Upper lobe of right lung (tissue), 1 donor: ENCODE measurements around the gene ID2. TPM values are rescaled to one million over a fixed set of nuclear protein-coding genes. Genes with fewer than 3 reads are reported as not detected.

Source experiments
- ATAC-seq: fragments of 200-7000 bp; cut with Tn5 transposase; one replicate; pipeline ENCODE4 v1.9.1; 2020; ENCODE audit warnings: mild to moderate bottlenecking, moderate library complexity
- DNase-seq: peaks from one replicate; pipeline ENCODE4 v3.0.0-alpha.2; 2020
- H3K27ac ChIP-seq: fragments of 200-600 bp; one replicate; pipeline ENCODE4 v1.8.0; 2022
- H3K27me3 ChIP-seq: fragments of 200-600 bp; one replicate; pipeline ENCODE4 v1.8.0; 2022; ENCODE audit warnings: mild to moderate bottlenecking
- H3K36me3 ChIP-seq: fragments of 200-600 bp; one replicate; pipeline ENCODE4 v1.8.0; 2022
- H3K4me1 ChIP-seq: fragments of 200-600 bp; one replicate; pipeline ENCODE4 v1.8.0; 2022
- H3K4me3 ChIP-seq: fragments of 200-600 bp; one replicate; pipeline ENCODE4 v1.8.0; 2022; ENCODE audit warnings: mild to moderate bottlenecking
- H3K9me3 ChIP-seq: fragments of 200-600 bp; one replicate; pipeline ENCODE4 v1.8.0; 2022
- intact Hi-C: fragments of 100-400 bp; cut with DNase I; formaldehyde crosslinking; loops from one replicate; pipeline ENCODE4 v1.11.0; 2022
- total RNA-seq: library from RNA; stranded (reverse); fragmentation: NEBNext Ultra II Directional; extraction: Animal tissue kit (Norgen Biotek cat#: 25700); gene quantifications from one replicate; pipeline ENCODE4 v1.2.1, GENCODE V29; 2021
- TF ChIP-seq, protein P1 (sequence below): fragments of 200-600 bp; IDR thresholded peaks from one replicate; pipeline ENCODE4 v1.8.0; 2022; ENCODE audit warnings: antibody characterized with exemption
- donor health status: DM: no; HTN: yes; CAD: no; lungs with severe emphysema.

The ID2 gene
- total RNA-seq, 1 donor from 2014 or later: 99.5 TPM

- no peaks in the 10 kb centered on the region for H3K36me3 ChIP-seq
- no peak for ATAC-seq
- intact Hi-C loops: no loop called here
- TF ChIP-seq, protein P1, sequence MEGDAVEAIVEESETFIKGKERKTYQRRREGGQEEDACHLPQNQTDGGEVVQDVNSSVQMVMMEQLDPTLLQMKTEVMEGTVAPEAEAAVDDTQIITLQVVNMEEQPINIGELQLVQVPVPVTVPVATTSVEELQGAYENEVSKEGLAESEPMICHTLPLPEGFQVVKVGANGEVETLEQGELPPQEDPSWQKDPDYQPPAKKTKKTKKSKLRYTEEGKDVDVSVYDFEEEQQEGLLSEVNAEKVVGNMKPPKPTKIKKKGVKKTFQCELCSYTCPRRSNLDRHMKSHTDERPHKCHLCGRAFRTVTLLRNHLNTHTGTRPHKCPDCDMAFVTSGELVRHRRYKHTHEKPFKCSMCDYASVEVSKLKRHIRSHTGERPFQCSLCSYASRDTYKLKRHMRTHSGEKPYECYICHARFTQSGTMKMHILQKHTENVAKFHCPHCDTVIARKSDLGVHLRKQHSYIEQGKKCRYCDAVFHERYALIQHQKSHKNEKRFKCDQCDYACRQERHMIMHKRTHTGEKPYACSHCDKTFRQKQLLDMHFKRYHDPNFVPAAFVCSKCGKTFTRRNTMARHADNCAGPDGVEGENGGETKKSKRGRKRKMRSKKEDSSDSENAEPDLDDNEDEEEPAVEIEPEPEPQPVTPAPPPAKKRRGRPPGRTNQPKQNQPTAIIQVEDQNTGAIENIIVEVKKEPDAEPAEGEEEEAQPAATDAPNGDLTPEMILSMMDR: no peak
- H3K27me3 ChIP-seq: peaks cover 5% of the 10 kb centered on the region
- H3K27ac ChIP-seq: no peak overlapping the region
- DNase-seq: no peak
- no peak overlapping the region for H3K4me3 ChIP-seq
- no peaks in the 10 kb centered on the region for H3K9me3 ChIP-seq
- H3K4me1 ChIP-seq: no peaks in the 10 kb centered on the region
Measured at GRCh38 chr2:8694737-8695136, 12.9 kb downstream of the ID2 start.

DNA sequence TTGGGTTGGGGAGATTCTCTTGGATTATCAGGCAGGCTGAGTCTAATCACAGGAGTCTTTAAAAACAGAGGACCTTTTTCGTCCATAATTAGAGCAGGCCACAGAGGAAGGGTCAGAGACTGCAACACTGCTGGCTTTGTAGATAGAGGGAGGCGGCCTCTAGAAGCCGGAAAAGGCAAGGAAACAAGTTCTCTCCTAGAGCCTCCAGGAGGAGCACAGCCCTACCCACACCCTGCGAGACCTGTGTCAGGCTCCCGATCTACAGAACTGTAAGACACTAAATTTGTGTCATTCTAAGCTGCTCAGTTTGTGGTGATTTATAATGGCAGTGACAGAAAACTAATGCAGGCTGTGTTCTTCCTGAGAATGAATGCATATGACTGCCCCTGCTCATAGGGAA, 15.3 kb downstream of the ID2 start:
- Histone ChIP-seq H3K9me3 (no peaks in the 10 kb centered on the region), H3K27ac (no peak overlapping the region), H3K36me3 (no peaks in the 10 kb centered on the region), H3K27me3 (peaks cover 5% of the 10 kb centered on the region), H3K4me3 (no peak overlapping the region), H3K4me1 (no peaks in the 10 kb centered on the region)
- intact Hi-C loops: no loop called here
- DNase-seq (no peak), ATAC-seq (no peak)
- TF ChIP-seq, protein P1: no peak

DNA sequence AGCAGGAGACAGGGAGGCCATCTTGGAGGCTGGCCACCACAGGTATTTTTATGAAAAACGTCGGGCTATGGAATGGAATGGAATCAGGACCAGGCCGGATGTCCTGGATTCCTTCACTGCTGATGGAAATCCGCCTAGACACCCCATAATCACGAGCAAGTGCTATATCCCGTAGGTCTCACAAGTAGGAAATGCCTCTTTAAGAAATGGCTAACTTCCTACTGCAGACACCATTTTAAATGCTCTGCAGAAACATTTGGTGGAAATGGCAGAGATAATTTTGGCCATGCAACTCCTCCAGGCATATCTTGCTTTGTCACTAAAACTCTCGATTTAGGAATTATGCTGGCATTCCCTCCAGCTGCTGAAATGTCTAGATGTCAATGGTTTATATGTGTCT, 18.0 kb downstream of the ID2 start:
- TF ChIP-seq, protein P1: no peak
- DNase-seq: no peak
- no peak for ATAC-seq
- H3K4me1 ChIP-seq: no peaks in the 10 kb centered on the region
- no peak overlapping the region for H3K4me3 ChIP-seq
- intact Hi-C loops: no loop called here
- no peaks in the 10 kb centered on the region for H3K9me3 ChIP-seq
- H3K27ac ChIP-seq: no peak overlapping the region
- H3K27me3 ChIP-seq: no peaks in the 10 kb centered on the region
- H3K36me3 ChIP-seq: no peaks in the 10 kb centered on the region

- TF ChIP-seq, protein P1: no peak
- no peaks in the 10 kb centered on the region for H3K27me3 ChIP-seq
- no peak overlapping the region for H3K4me3 ChIP-seq
- H3K4me1 ChIP-seq: no peaks in the 10 kb centered on the region
- intact Hi-C loops: no loop called here
- no peaks in the 10 kb centered on the region for H3K9me3 ChIP-seq
- H3K36me3 ChIP-seq: no peaks in the 10 kb centered on the region
- no peak for DNase-seq
- H3K27ac ChIP-seq: no peak overlapping the region
- ATAC-seq: no peak
Measured at GRCh38 chr2:8701681-8702379, 20.0 kb downstream of the ID2 start.

DNA sequence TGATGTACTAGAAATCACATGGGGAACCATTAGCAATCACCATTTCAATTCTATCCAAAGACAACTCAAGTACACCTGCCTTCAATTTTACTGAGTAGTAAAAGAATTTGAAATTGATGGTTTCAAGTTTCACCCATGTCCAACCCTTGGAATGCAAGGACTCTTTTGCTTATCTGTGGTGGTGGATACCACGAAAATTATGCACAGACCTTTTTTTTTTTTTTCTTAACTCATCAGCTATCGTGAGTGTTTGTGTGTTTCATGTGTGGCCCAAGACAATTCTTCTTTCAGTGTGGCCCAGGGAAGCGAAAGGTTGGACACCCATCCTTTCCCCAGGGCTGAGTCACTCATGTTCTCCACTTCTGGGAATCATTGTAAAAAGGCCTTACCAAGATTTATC, 23.1 kb downstream of the ID2 start:
- no peaks in the 10 kb centered on the region for H3K9me3 ChIP-seq
- no peak overlapping the region for H3K27ac ChIP-seq
- H3K4me3 ChIP-seq: no peak overlapping the region
- no peaks in the 10 kb centered on the region for H3K36me3 ChIP-seq
- no peaks in the 10 kb centered on the region for H3K4me1 ChIP-seq
- intact Hi-C loops: no loop called here
- DNase-seq: no peak
- no peaks in the 10 kb centered on the region for H3K27me3 ChIP-seq
- TF ChIP-seq, protein P1: no peak
- ATAC-seq: no peak

GRCh38 chr2:8709611-8710010, 27.8 kb downstream of the ID2 start:
- intact Hi-C loops: no loop called here
- no peaks in the 10 kb centered on the region for H3K27me3 ChIP-seq
- H3K9me3 ChIP-seq: no peaks in the 10 kb centered on the region
- DNase-seq (no peak), ATAC-seq (no peak)
- H3K4me3 ChIP-seq: no peak overlapping the region
- H3K4me1 ChIP-seq: no peaks in the 10 kb centered on the region
- H3K36me3 ChIP-seq: no peaks in the 10 kb centered on the region
- no peak overlapping the region for H3K27ac ChIP-seq
- TF ChIP-seq, protein P1: no peak
